Esophagus (tissue), 2 donors: ENCODE measurements around the gene PCNP. TPM values are rescaled to one million over a fixed set of nuclear protein-coding genes. Genes with fewer than 3 reads are reported as not detected.
"Not testable (repeated sequence)": the region's sequence is repeated elsewhere in the genome, so short reads cannot be mapped to it uniquely, and the experiment has no call there.

ENCODE experiments used
- H3K27ac ChIP-seq, 2 donors: one replicate each; pipeline ENCODE4 v1.5.1; 2013; ENCODE audit warnings: low read depth in 2 of 2, mild to moderate bottlenecking in 2 of 2, inconsistent platforms in 1 of 2, low read length in 1 of 2, moderate library complexity in 1 of 2
- H3K27me3 ChIP-seq, 2 donors: one replicate each; pipeline ENCODE4 v1.6.1; 2013; ENCODE audit warnings: low read length in 2 of 2, control low read depth in 1 of 2, mild to moderate bottlenecking in 1 of 2; ENCODE audit not compliant: insufficient read depth in 2 of 2, control insufficient read depth in 1 of 2
- H3K36me3 ChIP-seq, 2 donors: one replicate each; pipeline ENCODE4 v1.6.1; 2013; ENCODE audit warnings: low read length in 1 of 2; ENCODE audit not compliant: control insufficient read depth in 2 of 2, insufficient read depth in 2 of 2
- H3K4me1 ChIP-seq, 2 donors: one replicate each; pipeline ENCODE4 v1.6.1; 2013; ENCODE audit warnings: low read length in 1 of 2; ENCODE audit not compliant: control insufficient read depth in 2 of 2, insufficient read depth in 2 of 2
- H3K4me3 ChIP-seq, 2 donors: one replicate each; pipeline ENCODE4 v1.5.1; 2013; ENCODE audit warnings: low read length in 2 of 2, mild to moderate bottlenecking in 2 of 2, low read depth in 1 of 2, moderate library complexity in 1 of 2
- H3K9me3 ChIP-seq, 2 donors: one replicate each; pipeline ENCODE4 v1.6.1; 2013; ENCODE audit warnings: mild to moderate bottlenecking in 2 of 2, low read depth in 1 of 2, low read length in 1 of 2, moderate library complexity in 1 of 2; ENCODE audit not compliant: control insufficient read depth in 2 of 2, insufficient read depth in 1 of 2
- WGBS, 2 donors: extraction: QIAGEN DNeasy Blood & Tissue Kit; methylation state at CpG; one replicate each; pipeline ENCODE4 v1.1.7; 2013; 5-methylcytosine and 5-hydroxymethylcytosine counted together
- polyA plus RNA-seq, 2 donors: library from polyadenylated mRNA; stranded (reverse); fragments of 200-250 nt; gene quantifications; one replicate each; pipeline ENCODE4 v1.2.3, GENCODE V29; 2013
- donor health status: healthy with polysubstance abuse.
- donor health status: Bipolar disorder and iron deficiency.

PCNP gene
- polyA plus RNA-seq, 2 donors: 45.9 to 58.4 TPM

DNA sequence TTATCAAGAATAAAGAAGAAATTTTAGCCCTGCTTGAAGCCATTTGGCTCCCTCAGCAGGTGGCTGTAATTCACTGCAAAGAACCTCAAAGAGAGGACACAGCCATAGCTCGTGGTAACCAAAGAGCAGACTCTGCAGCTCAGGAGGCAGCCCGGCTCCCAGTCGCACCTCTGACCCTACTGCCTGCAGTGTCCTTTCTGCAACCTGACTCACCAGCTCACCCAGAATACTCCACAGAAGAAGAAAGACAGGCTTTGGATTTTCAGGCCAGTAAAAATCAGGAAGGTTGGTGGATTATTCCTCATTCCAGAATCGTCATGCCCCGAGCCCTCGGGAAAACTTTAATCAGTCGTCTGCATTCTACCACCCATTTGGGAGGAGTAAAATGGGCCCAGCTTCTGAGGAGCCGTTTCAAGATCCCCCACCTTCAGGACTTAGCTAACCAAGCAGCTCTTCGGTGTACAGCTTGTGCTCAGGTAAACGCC lies 64.3 kb downstream of the PCNP start:
- Histone ChIP-seq H3K4me1 (no peaks in the 10 kb centered on the region), H3K36me3 (no peaks in the 10 kb centered on the region), H3K27ac (no peak overlapping the region), H3K27me3 (no peaks in the 10 kb centered on the region), H3K4me3 (no peak overlapping the region), H3K9me3 (no peaks in the 10 kb centered on the region)
- 82 to 83% methylated on average over 10 of the region's 10 CpGs for WGBS, 2 donors

DNA sequence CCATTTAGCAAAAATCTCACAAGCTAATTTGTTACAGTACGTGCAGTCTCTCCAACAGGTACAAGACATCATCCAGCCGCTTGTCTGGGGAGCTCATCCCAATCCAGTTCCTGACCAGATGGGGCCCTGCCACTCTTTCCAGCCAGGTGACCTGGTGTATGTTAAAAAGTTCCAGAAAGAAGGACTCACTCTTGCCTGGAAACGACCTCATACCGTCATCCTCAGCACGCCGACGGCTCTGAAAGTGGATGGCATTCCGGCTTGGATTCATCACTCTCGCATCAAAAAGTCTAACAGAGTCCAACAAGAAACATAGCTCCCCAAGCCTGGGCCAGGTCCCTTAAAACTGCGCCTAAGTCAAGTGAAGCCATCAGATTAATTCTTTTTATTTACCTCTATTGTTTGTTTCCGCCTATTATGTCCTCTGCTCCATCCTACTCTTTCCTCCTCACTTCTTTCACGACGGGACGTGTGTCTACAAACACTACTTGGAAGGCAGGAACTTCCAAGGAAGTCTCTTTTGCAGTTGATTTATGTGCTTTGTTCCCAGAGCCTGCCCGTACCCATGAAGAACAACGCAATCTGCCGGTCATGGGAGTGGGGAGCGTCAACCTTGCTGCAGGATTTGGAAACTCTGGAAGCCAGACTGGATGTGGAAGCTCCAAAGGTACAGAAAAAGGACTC lies 65.4 kb downstream of the PCNP start:
- no peak overlapping the region for H3K4me3 ChIP-seq
- no peaks in the 10 kb centered on the region for H3K36me3 ChIP-seq
- no peaks in the 10 kb centered on the region for H3K9me3 ChIP-seq
- no peaks in the 10 kb centered on the region for H3K4me1 ChIP-seq
- WGBS, 2 donors: 82 to 84% methylated on average over 18 of the region's 18 CpGs
- no peaks in the 10 kb centered on the region for H3K27me3 ChIP-seq
- no peak overlapping the region for H3K27ac ChIP-seq

DNA sequence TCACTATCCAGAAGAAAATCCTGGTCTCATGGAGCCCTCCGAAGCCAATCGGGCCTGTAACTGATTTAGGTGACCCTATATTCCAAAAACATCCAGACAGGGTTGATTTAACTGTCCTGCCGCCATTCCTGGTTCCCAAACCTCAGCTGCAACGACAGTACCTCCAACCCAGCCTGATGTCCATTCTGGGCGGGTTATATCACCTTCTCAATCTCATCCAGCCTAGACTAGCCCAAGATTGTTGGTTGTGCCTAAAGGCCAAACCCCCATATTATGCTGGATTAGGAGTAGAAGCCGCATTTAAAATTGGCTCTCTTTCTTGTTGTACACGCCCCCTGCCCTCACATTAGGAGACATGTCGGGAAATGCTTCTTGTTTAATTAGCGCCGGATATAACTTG lies 66.3 kb downstream of the PCNP start:
- H3K4me3 ChIP-seq: no peak overlapping the region
- WGBS, 2 donors: 89 to 95% methylated on average over 10 of the region's 10 CpGs

DNA sequence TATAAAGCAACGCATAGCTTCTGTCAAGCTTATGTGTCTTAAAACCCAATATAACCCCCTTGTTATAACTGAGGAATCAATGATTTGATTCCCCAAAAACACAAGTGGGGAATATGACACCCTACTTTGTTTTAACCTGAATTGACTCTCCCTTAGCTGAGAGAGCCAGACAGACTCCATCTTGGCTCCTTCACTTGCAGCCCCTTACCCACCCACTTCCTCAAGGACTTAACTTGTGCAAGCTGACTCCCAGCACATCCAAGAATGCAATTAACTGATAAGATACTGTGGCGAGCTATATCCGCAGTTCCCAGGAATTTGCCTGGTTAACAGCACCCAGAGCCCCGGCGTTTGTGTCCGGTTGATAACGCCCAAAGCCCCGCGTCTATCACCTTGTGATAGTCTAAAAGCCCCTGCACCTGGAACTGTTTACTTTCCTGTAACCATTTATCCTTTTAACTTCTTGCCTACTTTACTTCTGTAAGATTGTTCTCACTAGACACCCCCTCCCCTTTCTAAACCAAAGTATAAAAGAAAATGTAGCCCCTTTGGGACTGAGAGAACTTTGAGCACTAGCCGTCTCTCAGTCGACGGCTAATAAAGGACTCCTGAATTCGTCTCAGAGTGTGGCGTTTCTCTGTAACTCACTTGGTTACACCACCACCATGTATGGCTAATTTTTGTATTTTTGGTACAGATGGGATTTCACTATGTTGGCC lies 67.6 kb downstream of the PCNP start:
- WGBS, 2 donors: 60 to 70% methylated on average over 14 of the region's 14 CpGs
- H3K27me3 ChIP-seq, H3K4me3 ChIP-seq, H3K4me1 ChIP-seq, H3K9me3 ChIP-seq, H3K27ac ChIP-seq, H3K36me3 ChIP-seq: not testable (repeated sequence)

More for the DNA sequence above, 66.3 kb downstream of the PCNP start:
- Histone ChIP-seq H3K27me3 (no peaks in the 10 kb centered on the region), H3K9me3 (no peaks in the 10 kb centered on the region), H3K27ac (no peak overlapping the region), H3K36me3 (no peaks in the 10 kb centered on the region), H3K4me1 (no peaks in the 10 kb centered on the region)

DNA sequence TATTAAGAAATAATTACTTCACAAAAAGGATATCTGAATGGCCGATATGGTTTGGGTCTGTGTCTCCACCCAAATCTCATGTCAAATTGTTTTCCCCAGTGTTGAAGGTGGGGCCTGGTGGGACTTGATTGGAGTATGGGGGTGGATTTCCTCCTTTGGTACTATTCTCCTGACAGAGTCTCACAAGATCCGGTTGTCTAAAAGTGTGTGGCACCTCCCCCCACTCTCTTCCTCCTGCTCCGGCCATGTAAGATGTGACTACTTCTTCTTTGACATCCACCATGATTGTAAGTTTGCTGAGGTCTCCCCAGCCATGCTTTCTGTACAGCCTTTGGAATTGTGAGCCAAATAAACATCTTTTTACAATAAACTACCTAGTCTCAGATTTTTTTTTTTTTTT lies 68.5 kb downstream of the PCNP start:
- Histone ChIP-seq H3K4me3 (no peak overlapping the region), H3K27ac (no peak overlapping the region), H3K27me3 (no peaks in the 10 kb centered on the region), H3K4me1 (no peaks in the 10 kb centered on the region), H3K36me3 (no peaks in the 10 kb centered on the region), H3K9me3 (no peaks in the 10 kb centered on the region)
- WGBS, 2 donors: 76 to 86% methylated on average over 3 of the region's 3 CpGs

DNA sequence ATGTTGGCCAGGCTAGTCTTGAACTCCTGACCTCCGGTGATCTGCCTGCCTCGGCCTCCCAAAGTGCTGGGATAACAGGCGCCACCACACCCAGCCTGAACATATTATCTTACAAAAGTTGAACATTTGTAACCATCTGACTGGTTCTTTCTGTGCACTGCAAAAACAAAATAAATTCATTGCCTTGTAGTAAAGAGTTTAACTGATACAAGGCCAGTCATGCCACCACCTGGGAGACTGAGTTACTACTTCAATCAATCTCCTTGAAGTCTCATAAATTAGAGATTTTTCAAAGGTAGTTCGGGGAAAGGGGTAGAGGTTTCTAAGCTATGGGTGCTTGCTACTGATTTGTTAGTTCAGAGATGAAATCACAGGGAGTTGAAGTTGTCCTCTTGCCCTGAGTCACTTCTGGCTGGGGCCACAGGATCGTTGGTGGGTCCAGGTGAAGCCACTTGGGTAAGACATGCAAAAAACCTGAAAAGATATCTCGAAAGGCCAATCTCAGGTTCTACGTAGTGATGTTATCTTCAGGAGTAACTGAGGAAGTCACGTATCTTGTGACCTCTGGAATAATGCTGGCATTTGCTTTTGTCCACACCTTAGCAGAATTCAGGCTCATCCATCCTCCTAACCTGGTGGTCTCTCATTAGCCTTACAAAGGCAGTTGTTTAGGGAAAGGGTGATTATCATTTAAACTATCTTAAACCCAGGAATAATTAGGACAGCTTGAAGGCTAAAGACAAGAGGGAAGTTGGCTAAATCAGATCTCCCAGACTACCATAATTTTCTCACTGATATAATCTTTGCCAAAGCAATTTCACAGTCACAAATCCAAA lies 69.2 kb downstream of the PCNP start:
- WGBS, 2 donors: 92% methylated on average over 8 of the region's 8 CpGs
- Histone ChIP-seq H3K27me3 (no peaks in the 10 kb centered on the region), H3K4me1 (no peaks in the 10 kb centered on the region), H3K9me3 (no peaks in the 10 kb centered on the region), H3K4me3 (no peak overlapping the region), H3K27ac (no peak overlapping the region), H3K36me3 (no peaks in the 10 kb centered on the region)

Other genes starting within 250 kb of the PCNP start
- 1 to 10 TPM; 4.2 to 6.4 TPM for gene SENP7, start 61.0 kb upstream of the PCNP start, polyA plus RNA-seq
- 10 to 100 TPM; 10.4 to 19.8 TPM for gene TRMT10C, start 12.3 kb upstream of the PCNP start, polyA plus RNA-seq
- 1 to 10 TPM; 5.0 to 6.7 TPM for gene ZBTB11, start 103.0 kb downstream of the PCNP start, polyA plus RNA-seq
- 1,000 to 10,000 TPM; 1,475 to 2,292 TPM for gene RPL24, start 112.5 kb downstream of the PCNP start, polyA plus RNA-seq
- 1 to 10 TPM in 1 of 2 donors, under 1 TPM in 1; 0.94 to 1.1 TPM for gene CEP97, start 150.4 kb downstream of the PCNP start, polyA plus RNA-seq
- 1 to 10 TPM in 1 of 2 donors, under 1 TPM in 1; 0.94 to 1.8 TPM for gene NXPE3, start 205.0 kb downstream of the PCNP start, polyA plus RNA-seq